Epithelial cell of proximal tubule (primary cell): Measurements from ENCODE around the gene DTD1. TPM values are rescaled to one million over a fixed set of nuclear protein-coding genes. Genes with fewer than 3 reads are reported as not detected.

Source experiments
- DNase-seq: peaks from one replicate; pipeline ENCODE4 v3.0.0-alpha.2; 2011; ENCODE audit warnings: low read depth
- H3K4me3 ChIP-seq: 2 replicates; pipeline ENCODE4 v1.5.1; 2011; ENCODE audit warnings: low read depth, mild to moderate bottlenecking, low read length
- CTCF ChIP-seq: conservative IDR thresholded peaks from 2 replicates; pipeline ENCODE4 v1.5.1; 2012; ENCODE audit warnings: low read depth, mild to moderate bottlenecking, low read length
- total RNA-seq: library from RNA; depleted of rRNA; stranded (reverse); fragments of >200 nt; gene quantifications from 2 replicates; pipeline ENCODE4 v1.2.3, GENCODE V29; 2015

Gene DTD1
- total RNA-seq, 1 donor from 2014 or later: 90.3 TPM

GRCh38 chr20:18671203-18671710, 83.4 kb downstream of the DTD1 start:
- no peak for DNase-seq
- H3K4me3 ChIP-seq: no peak overlapping the region
- TF ChIP-seq CTCF: no peak

GRCh38 chr20:18672834-18673233, 85.0 kb downstream of the DTD1 start:
- TF ChIP-seq CTCF: no peak
- no peak overlapping the region for H3K4me3 ChIP-seq
- no peak for DNase-seq

GRCh38 chr20:18676396-18676795, 88.5 kb downstream of the DTD1 start:
- TF ChIP-seq CTCF: no peak
- no peak for DNase-seq
- H3K4me3 ChIP-seq: no peak overlapping the region

- H3K4me3 ChIP-seq: no peak overlapping the region
- no peak for DNase-seq
- no peak for TF ChIP-seq CTCF
Measured at GRCh38 chr20:18677126-18677525, 89.3 kb downstream of the DTD1 start.

GRCh38 chr20:18678549-18679419, 90.9 kb downstream of the DTD1 start:
- no peak for TF ChIP-seq CTCF
- DNase-seq: no peak
- no peak overlapping the region for H3K4me3 ChIP-seq

GRCh38 chr20:18683839-18684238, 96.0 kb downstream of the DTD1 start:
- no peak for TF ChIP-seq CTCF
- no peak overlapping the region for H3K4me3 ChIP-seq
- DNase-seq: no peak

- no peak overlapping the region for H3K4me3 ChIP-seq
- no peak for TF ChIP-seq CTCF
- no peak for DNase-seq
Measured at GRCh38 chr20:18684775-18685174, 96.9 kb downstream of the DTD1 start.
